Right atrium auricular region (tissue), 2 donors: Measurements from ENCODE around the gene RUNX2. TPM values are rescaled to one million over a fixed set of nuclear protein-coding genes. Genes with fewer than 3 reads are reported as not detected.

Experiments used
- DNase-seq: peaks from one replicate; pipeline ENCODE4 v3.0.0-alpha.2; 2019; ENCODE audit warnings: low spot score
- H3K27ac ChIP-seq, 2 donors: fragments of 200-600 bp; sonication (generic); 1 replicate in 1 of 2; 2 replicates in 1 of 2; pipeline ENCODE4 v1.5.1; 2016 to 2019
- H3K27me3 ChIP-seq, 2 donors: fragments of 200-600 bp; sonication (generic); one replicate each; pipeline versions ENCODE4 v1.5.1 to v1.6.0; 2017 to 2019
- H3K36me3 ChIP-seq: fragments of 200-600 bp; sonication (generic); one replicate; pipeline ENCODE4 v1.5.1; 2016
- H3K4me1 ChIP-seq, 2 donors: fragments of 200-600 bp; sonication (generic); one replicate each; pipeline versions ENCODE4 v1.5.1 to v1.6.0; 2017 to 2019
- H3K4me3 ChIP-seq, 2 donors: fragments of 200-600 bp; sonication (generic); 1 replicate in 1 of 2; 2 replicates in 1 of 2; pipeline ENCODE4 v1.5.1; 2017 to 2019; ENCODE audit warnings: mild to moderate bottlenecking in 1 of 2, moderate library complexity in 1 of 2
- H3K9me3 ChIP-seq, 2 donors: fragments of 200-600 bp; sonication (generic); one replicate each; pipeline ENCODE4 v1.5.1; 2019
- total RNA-seq, 2 donors: library from RNA; depleted of rRNA; stranded (reverse); fragments of >200 nt; gene quantifications; one replicate each; pipeline ENCODE4 v1.1.0, GENCODE V29; 2016
- TF ChIP-seq, protein P1 (sequence below), 2 donors: fragments of 200-600 bp; sonication (generic); IDR thresholded peaks; one replicate each; pipeline ENCODE4 v1.5.1; 2019; ENCODE audit warnings: antibody characterized with exemption in 2 of 2

RUNX2 gene
- total RNA-seq, 2 donors from 2014 or later: 0.55 to 0.85 TPM

GRCh38 chr6:45591306-45591705, 263.2 kb downstream of the RUNX2 start:
- H3K9me3 ChIP-seq: no peaks in the 10 kb centered on the region
- TF ChIP-seq, protein P1, sequence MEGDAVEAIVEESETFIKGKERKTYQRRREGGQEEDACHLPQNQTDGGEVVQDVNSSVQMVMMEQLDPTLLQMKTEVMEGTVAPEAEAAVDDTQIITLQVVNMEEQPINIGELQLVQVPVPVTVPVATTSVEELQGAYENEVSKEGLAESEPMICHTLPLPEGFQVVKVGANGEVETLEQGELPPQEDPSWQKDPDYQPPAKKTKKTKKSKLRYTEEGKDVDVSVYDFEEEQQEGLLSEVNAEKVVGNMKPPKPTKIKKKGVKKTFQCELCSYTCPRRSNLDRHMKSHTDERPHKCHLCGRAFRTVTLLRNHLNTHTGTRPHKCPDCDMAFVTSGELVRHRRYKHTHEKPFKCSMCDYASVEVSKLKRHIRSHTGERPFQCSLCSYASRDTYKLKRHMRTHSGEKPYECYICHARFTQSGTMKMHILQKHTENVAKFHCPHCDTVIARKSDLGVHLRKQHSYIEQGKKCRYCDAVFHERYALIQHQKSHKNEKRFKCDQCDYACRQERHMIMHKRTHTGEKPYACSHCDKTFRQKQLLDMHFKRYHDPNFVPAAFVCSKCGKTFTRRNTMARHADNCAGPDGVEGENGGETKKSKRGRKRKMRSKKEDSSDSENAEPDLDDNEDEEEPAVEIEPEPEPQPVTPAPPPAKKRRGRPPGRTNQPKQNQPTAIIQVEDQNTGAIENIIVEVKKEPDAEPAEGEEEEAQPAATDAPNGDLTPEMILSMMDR (IDR thresholded peaks at IDR 0.05): no peak
- DNase-seq: no peak
- H3K4me3 ChIP-seq: no peak overlapping the region
- no peaks in the 10 kb centered on the region for H3K36me3 ChIP-seq
- peaks cover 0 to 7% of the 10 kb centered on the region in 2 donors for H3K4me1 ChIP-seq
- H3K27ac ChIP-seq: no peak overlapping the region
- H3K27me3 ChIP-seq: no peaks in the 10 kb centered on the region

DNA sequence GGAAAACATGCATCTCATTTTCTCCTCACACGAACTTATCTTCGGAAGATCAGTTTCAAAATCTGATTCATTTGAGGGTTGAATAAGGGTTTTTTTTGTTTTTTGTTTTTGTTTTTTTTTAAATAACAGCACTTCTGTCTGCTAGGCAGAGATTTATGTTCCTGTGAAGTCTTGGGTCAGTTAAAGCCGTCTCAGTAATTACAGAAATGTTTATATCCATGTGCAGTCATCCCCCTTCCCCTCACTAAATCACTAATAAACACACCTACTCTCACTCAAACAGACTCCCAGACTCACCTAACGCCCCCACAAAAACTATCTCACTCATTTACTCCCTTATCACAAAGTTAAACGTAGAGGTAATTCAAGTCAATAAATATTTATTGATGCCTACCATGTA, 263.8 kb downstream of the RUNX2 start:
- no peaks in the 10 kb centered on the region for H3K27me3 ChIP-seq
- H3K4me3 ChIP-seq: no peak overlapping the region
- H3K4me1 ChIP-seq: peaks cover 0 to 7% of the 10 kb centered on the region in 2 donors
- H3K27ac ChIP-seq: no peak overlapping the region
- DNase-seq: no peak
- H3K36me3 ChIP-seq: no peaks in the 10 kb centered on the region
- H3K9me3 ChIP-seq: no peaks in the 10 kb centered on the region
- TF ChIP-seq, protein P1 (IDR thresholded peaks at IDR 0.05): no peak

GRCh38 chr6:45592991-45593390, 264.9 kb downstream of the RUNX2 start:
- H3K4me3 ChIP-seq: no peak overlapping the region
- no peaks in the 10 kb centered on the region for H3K27me3 ChIP-seq
- H3K9me3 ChIP-seq: no peaks in the 10 kb centered on the region
- H3K4me1 ChIP-seq: peaks cover 0 to 7% of the 10 kb centered on the region in 2 donors
- TF ChIP-seq, protein P1 (IDR thresholded peaks at IDR 0.05): no peak
- H3K36me3 ChIP-seq: no peaks in the 10 kb centered on the region
- DNase-seq: no peak
- H3K27ac ChIP-seq: no peak overlapping the region

- TF ChIP-seq, protein P1 (IDR thresholded peaks at IDR 0.05): no peak
- Histone ChIP-seq H3K4me3 (no peak overlapping the region), H3K4me1 (peaks cover 0 to 7% of the 10 kb centered on the region in 2 donors), H3K27me3 (no peaks in the 10 kb centered on the region), H3K9me3 (peaks cover 0 to 7% of the 10 kb centered on the region in 2 donors), H3K27ac (peak overlapping the region in 1 of 2 donors; percentile 26), H3K36me3 (no peaks in the 10 kb centered on the region)
- DNase-seq: no peak
Measured at GRCh38 chr6:45595010-45595851, 267.1 kb downstream of the RUNX2 start.

DNA sequence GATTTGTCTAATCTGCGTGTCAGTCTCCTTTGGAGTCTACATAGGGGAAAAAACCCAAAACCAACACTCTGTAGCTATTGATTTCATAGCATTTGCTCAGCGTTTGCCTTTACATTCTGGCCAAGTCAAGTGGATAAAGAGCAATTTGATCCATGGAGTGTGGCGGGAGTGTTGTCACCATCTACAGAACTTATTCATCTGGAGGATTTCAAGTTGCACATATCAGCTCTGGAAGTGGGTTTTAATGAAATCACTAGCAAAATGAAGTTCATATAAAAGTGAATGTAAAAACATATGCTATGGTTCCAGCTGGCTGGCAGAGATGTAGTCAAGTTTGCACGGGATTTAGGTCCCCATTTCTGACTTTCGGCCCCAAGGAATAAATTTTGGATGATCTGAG, 269.3 kb downstream of the RUNX2 start:
- Histone ChIP-seq H3K27ac (no peak overlapping the region), H3K36me3 (no peaks in the 10 kb centered on the region), H3K4me1 (peaks cover 0 to 7% of the 10 kb centered on the region in 2 donors), H3K27me3 (no peaks in the 10 kb centered on the region), H3K9me3 (peaks cover 0 to 16% of the 10 kb centered on the region in 2 donors), H3K4me3 (no peak overlapping the region)
- TF ChIP-seq, protein P1 (IDR thresholded peaks at IDR 0.05): no peak
- no peak for DNase-seq
